T-helper 1 cell treated with Interleukin-12 subunit alpha and Interleukin-12 subunit beta and Interleukin-4 antibody, amounts not matched to agents 30 ng/mL and 1 ng/mL, for 36 hours (primary cell): ENCODE data around the gene GLT8D2. TPM values are rescaled to one million over a fixed set of nuclear protein-coding genes. Genes with fewer than 3 reads are reported as not detected.
"Not testable (repeated sequence)": the region's sequence is repeated elsewhere in the genome, so short reads cannot be mapped to it uniquely, and the experiment has no call there.

ENCODE experiments used
- intact Hi-C: fragments of 100-400 bp; cut with micrococcal nuclease; formaldehyde crosslinking; loops from one replicate; pipeline ENCODE4 v1.15.1; 2024
- total RNA-seq: library from RNA; stranded (reverse); gene quantifications from 2 replicates; pipeline ENCODE4 v1.2.3, GENCODE V29; 2022

GLT8D2 gene
- total RNA-seq, 1 donor from 2014 or later: 0.12 TPM

DNA sequence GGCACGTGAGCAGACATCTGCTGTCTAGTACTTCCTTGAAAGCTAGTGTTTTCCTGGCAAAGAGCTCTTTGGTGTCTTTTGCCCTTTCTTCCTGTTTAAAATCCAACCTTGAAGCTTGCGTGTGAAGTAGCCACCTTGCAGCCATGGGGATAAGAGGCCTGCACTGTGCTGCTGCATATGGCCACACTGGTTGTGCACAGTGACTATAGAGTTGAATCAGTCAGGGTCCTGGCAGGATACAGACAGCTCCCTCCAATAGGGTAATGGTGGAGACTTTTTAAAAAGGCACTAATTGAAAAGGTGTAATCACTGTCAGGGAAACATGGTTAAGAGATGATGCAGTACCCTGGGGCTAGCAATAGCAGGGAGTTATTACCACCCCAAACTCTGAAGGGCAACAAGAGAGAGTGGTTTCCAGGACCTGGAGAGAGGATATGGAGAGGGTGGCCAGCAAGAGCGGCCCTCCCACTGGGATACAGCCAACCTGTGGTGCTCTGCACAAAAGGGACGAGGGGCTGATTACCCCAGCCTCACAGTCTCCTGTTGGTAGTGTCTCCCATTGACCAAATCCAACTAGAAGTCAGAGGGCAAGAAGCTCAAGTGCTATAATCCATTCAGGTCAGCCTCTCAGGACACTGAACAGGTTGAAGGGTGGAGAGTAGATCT is 4.8 kb upstream of the GLT8D2 start:
- intact Hi-C loops: no loop called here

DNA sequence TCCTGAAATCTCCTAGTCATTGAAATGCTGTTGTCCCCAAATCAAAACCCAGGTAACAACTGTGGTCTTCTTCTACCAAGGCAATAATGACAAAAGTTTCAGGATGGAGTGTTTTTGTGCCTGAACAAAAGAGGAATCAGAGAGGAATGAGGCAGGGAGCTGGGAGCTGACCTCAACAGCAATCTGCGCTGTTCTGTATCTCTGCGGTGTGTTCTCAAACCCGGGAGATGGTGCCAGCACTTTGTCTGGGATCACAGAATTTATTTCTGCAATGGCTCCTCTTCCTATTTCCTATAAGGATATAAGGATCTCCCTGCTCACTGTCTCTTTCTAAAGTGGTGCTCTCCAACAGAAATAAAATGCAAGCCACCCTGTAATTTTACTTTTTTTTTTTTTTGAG is 449 bp upstream of the GLT8D2 start:
- intact Hi-C loops: no loop called here

DNA sequence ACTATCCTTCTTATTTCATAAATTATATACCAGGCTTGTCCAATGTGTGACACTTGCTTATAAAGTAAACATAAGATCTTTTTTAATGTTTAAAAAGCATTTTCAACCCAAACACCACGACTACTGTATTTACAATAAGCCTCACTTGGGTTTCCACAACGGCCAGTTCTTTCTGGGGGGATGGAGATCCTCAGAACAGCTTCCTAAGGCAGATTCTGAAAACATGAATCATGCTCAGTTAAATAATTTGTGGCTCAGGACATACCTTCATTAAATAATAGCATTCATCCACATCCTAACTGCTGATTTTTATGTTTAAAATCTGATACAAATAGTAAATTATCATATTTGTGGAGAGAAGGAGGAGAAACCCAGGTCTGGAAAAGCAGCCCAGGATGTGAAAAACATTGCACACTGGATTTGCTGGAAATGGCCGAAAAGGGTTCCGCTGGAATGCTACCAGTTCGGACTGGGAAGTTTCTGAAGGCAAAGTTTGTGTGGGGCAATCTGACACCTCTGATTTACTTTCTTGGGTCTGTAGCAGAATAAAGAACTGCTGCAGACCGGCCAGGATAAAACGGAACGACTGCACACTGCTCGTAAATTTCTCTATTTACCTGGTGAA is 597 bp downstream of the GLT8D2 start:
- intact Hi-C loops: no loop called here

DNA sequence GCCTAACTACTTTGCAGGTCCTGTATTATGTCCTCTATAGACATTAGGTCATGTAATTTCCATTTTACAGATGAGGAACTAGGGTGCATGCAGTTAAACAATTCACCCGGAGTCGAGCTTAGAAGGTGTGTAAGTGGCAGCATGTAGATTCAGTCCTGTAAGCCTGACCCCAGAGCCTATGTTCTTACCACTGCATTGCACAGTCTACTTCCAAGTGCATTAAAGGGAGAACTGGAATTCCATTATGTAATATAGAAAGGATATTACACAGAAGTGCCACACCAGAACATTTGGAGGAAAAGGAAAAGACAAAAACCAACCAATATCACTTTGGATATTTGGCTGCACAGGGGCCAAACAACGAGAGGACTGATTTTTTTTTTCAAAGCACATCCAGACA is 1.2 kb downstream of the GLT8D2 start:
- intact Hi-C loops: no loop called here

DNA sequence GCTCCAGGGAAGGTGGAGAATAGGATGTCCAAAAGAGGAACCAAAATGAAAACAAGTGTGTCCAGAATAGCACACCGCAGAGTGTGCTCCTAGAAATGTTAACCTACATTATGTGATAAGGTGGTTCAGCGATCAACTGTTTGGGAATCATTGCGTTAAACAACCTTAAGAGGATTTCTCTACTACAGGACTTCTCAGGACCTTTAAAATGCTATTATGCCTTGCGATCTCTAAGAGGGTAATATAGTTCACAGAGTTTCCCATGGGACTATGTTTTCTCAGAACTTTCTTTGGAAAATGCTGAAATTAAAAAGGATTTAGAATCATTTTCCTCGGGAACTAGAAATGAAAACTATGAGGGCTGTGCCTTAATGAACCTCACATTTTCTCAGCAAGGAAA is 1.8 kb downstream of the GLT8D2 start:
- intact Hi-C loops: no loop called here

DNA sequence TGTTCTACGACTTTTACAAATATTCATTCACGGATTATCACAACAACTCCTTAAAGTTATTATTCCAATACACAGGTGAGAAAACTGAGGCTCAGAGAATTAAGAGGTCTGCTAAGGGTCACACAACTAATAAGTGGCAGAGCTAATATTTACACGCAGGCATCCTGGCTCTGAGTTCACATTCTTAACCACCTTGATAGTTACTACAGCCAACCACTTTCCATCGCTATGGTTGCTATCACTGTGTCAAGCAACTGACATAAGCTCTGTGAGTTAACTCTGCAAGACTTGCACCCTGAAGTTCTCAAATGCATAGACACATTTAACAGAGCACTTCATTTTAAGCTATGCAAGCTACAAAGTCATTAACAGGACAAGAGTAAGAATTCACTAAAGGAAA is 3.7 kb downstream of the GLT8D2 start:
- intact Hi-C loops: no loop called here

DNA sequence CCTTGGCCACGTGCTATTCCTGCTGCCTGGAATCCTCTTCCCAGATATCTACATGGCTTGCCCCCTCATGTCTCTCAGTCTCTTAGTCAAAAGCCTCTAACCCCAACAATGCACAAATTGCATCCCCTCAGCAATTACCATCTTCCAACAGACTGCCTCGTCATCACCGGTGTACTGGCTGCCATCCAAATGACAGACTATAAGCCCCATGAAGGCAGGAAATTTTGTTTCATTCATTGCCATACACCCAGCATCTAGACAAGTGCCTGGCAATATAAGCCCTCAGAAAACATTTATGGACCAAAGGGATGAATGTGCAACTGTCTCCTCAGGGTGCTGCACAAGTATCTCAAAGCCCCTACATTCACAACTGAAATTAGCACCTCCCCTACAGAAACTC is 5.8 kb downstream of the GLT8D2 start:
- intact Hi-C loops: loop anchor here (2.0 kb wide), 1 partner anchor 57 kb away; no protein-coding TSS in a partner anchor

DNA sequence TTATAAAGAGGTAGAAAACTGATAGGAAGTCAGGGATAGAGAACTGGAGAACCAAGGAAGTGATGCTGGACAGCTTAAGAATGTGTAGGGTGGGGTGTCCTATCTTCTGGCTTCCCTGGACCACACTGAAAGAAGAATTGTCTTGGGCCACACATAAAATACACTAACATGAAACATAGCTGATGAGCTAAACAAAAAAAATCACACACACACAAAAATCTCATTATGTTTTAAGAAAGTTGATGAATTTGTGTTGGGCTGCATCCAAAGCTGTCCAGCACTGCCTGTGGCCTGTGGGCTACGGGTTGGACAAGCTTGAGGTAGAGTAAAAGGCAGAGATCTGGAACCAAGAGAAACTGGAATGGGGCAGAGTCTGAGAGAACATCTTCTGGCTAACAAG is 7.4 kb downstream of the GLT8D2 start:
- intact Hi-C loops: no loop called here

DNA sequence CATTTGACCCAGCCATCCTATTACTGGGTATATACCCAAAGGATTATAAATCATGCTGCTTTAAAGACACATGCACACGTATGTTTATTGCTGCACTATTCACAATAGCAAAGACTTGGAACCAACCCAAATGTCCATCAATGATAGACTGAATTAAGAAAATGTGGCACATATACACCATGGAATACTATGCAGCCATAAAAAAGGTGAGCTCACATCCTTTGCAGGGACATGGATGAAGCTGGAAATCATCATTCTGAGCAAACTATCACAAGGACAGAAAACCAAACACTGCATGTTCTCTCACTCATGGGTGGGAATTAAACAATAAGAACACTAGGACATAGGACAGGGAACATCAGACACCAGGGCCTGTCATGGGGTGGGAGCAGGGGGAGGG is 10.2 kb downstream of the GLT8D2 start:
- intact Hi-C loops: not testable (repeated sequence)

DNA sequence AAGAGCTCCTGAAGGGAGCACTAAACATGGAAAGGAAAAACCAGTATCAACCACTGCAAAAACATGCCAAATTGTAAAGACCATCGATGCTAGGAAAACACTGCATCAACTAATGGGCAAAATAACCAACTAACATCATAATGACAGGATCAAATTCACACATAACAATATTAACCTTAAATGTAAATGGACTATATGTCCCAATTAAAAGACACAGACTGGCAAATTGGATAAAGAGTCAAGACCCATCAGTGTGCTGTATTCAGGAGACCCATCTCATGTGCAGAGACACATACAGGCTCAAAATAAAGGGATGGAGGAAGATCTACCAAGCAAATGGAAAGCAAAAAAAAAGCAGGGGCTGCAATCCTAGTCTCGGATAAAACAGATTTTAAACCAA is 13.8 kb downstream of the GLT8D2 start:
- intact Hi-C loops: not testable (repeated sequence)

DNA sequence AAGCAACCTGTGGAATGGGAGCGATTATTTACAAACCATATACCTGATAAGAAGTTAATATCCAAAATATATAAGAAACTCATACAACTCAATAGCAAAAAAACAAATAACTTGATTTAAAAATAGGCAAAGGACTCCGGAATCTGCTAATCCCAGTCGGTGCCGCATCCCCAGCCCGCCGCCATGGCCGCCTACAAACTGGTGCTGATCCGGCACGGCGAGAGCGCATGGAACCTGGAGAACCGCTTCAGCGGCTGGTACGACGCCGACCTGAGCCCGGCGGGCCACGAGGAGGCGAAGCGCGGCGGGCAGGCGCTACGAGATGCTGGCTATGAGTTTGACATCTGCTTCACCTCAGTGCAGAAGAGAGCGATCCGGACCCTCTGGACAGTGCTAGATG is 19.4 kb downstream of the GLT8D2 start:
- intact Hi-C loops: not testable (repeated sequence)

DNA sequence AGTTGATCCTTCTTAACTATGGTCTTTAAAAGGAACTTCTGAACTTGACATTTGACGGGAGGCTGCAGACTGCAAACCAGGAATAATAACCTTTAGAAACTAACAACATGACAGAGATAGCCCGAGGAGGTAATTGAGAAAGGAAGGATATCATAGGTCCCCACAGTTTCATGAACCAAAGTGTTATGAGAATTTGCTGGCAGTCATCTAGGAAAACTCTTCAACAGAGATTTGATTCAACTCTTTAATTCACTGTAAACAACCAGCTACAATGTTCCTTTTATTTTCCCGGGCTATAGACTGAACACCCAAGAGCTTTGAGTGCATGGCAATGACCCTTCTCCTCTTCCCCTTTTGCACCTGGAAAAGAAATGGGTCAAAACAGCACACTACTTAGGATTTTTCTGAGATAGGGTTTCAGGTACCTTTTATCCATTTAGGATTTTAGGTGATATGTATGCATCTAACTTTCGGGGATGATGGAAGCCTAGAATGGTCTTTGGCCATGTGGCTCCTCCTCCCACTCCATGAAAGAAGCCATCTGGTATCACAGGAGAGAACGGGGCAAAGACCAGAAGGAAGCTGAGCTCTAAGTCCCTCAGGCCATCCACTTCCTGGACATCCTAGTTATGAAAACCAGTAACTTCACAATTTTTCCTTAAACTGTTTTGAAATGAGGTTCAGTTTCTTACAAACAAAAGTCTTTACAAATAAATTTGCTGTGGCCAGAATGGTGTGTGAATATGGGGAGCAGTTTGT is 23.0 kb downstream of the GLT8D2 start:
- intact Hi-C loops: no loop called here

DNA sequence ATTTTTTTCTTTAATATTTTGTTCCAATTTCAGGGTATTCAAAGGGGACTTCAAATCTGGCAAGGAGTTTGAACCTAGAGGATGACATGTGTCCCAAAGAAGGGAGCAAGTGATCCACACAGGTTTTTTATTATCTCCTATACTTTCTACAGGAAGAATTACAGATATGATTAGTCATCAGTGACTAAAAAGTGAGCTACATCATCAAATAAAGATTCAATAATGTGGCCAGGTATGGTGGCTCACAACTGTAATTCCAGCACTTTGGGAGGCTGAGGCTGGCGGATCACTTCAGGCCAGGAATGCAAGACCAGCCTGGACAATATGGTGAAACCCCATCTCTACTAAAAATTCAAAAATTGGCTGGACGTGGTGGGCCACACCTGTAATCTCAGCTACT is 24.2 kb downstream of the GLT8D2 start:
- intact Hi-C loops: no loop called here

DNA sequence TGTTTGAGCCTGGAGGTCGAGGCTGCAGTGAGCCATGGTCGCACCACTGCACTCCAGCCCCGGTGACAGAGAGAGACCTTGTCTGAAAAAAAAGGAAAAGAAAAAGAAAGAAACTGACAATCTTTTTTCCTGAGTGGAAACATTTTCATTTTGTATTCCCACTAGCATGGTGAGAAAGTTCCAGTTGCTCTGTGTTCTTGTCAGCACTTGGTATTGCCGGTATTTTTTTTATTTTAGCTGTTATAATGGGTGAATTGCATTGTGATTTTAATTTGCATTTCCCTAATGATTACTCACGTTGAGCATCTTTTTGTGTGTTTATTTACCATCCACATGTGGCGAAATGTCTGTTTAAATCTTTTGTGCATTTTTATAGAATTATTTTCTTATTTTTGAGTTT is 25.6 kb downstream of the GLT8D2 start:
- intact Hi-C loops: no loop called here

DNA sequence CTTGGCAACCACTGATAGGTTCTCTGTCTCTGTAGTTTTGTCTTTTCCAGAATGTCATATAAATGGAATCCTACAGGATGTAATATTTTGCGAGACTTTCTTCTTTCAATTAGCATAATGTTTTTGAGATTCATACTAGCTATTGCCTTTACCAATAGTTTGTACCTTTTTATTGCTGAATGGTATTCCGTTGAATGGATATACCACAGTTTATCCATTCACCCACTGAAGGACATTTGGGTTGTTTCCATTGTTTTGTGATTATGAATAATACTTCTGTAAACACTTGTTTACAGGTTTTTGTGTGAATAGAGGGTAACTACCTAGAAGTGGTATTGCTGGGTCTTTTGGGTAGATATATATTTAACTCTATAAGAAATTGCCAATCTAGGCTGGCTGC is 26.3 kb downstream of the GLT8D2 start:
- intact Hi-C loops: no loop called here

DNA sequence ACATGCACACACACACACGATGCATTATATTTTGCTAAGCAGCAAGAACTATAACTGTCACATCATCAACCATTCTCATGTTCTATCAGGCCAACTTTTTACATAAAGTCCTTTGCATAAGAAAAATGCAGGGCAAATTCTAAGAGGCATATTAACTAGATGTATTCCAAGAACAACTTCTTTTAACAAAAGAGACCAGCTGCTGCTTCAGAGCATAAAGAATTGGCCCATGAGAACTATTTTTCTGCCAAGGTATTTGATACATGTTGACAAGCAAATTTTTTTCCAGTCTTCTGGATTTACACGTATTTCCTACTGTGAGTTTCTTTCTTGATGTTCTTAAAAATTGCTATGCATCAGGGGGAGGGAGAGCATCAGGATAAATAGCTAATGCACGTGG is 27.2 kb downstream of the GLT8D2 start:
- intact Hi-C loops: no loop called here

DNA sequence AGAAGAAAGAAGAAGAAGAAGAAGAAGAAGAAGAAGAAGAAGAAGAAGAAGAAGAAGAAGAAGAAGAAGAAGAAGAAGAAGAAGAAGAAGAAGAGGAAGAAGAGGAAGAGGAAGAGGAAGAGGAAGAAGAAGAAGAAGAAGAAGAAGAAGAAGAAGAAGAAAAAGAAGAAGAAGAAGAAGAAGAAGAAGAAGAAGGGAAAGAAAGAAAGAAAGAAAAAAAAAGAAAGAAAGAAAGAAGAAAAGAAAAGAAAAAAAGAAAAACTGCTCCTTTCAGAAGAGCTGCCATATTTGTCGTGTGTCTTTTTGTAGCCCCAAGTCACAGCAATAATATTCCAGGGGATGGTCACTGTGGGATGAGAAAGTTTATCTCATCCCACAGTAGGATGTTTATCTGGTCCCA is 28.1 kb downstream of the GLT8D2 start:
- intact Hi-C loops: not testable (repeated sequence)

DNA sequence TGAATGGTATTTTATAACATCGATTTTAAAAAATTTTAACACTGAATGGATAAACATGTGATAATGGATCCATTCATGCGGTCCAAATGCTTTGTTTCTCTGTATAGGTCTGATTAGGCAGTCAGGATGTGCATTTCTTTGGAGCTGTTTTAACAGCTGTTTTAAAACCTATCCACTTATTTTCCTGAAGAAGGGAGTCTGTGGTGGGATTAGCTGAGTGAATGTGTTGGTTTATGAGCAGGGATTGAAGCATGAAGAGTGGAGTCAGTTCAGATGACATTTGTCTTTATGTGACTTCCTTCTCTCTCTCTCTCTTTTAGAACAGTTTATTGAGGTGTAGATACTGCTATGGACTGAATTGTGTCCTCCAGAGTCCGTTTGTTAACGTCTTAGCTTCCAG is 37.7 kb downstream of the GLT8D2 start:
- intact Hi-C loops: no loop called here

DNA sequence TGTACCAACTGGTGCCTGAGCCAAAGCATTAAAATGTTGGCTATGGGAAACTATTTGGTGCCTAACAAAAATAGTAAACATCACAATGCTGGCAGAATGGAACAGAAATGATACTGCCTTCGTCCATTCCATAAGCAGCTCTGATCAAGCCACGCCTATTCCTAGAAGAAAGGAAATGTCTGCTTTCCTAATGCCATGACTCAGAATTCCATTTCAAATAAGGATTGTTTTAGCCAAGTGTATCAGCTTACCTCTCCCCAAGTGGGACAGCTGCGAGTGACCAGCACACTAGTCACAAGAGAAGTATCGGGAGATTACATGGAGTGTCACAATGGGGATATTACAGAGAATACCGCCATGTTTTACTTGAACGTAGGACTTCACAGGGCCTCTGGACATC is 38.7 kb downstream of the GLT8D2 start:
- intact Hi-C loops: no loop called here

DNA sequence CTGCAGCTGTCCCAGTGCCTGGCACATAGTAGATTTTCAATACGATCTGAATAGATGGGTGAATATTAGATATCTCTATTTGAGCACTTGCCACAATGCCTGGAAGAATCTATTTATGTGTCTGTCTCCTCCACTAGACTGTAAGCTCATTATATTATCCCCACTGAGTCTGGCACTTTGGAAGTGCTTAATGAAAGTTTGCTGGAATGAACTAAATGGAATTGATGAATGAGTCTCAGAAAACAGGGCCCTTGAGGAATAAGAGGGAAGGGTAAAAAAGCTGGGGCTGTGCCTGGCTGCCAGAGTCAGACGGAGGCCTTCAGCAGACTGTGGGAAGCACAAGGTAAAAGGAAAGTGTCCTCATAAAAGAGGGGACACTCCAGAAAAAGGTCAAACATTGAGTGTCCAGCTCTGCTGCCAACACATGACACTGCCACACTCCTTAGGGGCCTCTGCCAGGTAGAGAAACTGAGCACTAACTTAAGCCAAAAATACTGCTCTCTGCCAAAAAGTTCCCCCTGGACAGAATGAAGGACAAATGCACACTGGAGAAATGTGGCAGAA is 39.3 kb downstream of the GLT8D2 start:
- intact Hi-C loops: no loop called here

DNA sequence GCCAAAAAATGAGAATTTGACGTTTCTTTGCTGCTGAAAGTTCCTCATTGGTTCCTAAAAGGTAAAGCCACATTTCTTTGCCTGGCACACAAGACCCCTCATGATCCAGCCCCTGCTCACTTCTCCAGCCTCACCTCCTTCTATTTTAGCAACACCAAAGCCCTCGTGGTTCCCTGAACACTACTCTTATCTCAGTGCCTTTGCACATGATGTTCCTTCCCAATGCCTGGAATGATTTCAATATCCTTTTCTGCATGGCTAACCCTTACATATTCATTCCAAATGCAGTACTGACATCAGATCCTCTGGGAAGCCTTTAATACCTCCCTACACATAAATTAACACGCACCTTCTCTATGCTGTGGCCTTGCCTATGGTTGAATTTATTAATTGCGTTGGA is 39.9 kb downstream of the GLT8D2 start:
- intact Hi-C loops: no loop called here

DNA sequence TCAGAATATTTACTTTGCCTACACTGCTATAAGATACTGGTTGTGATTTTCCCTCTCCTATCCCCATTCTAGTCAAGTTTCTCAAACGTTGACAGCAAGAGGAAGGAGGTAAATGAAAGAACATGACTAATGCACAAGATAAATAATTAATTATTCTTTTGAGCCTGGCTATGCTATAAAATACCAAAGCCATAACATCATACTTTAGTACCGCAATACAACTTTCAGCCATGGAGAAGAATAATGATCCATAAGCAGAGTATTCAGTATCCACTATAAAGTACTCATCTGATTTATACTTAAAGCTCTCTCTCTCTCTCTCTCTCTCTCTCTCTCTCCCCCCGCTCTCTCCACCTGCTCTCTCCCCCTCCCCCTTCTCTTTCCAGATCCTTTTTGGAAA is 43.1 kb downstream of the GLT8D2 start:
- intact Hi-C loops: no loop called here
